HG03460 (cell line): ENCODE results near the gene USP36.
"Not testable (repeated sequence)": the region's sequence is repeated elsewhere in the genome, so short reads cannot be mapped to it uniquely, and the experiment has no call there.

Experiments
- ATAC-seq: cut with Tn5 transposase; IDR thresholded peaks from one replicate; pipeline ENCODE4 v1.9.1; 2021; ENCODE audit not compliant: unreplicated experiment

Gene USP36

GRCh38 chr17:78794399-78794798, 46.2 kb downstream of the USP36 start:
- ATAC-seq, result no peak

GRCh38 chr17:78793968-78794367, 46.6 kb downstream of the USP36 start:
- ATAC-seq, result no peak

GRCh38 chr17:78793415-78793814, 47.2 kb downstream of the USP36 start:
- no peak for ATAC-seq

- ATAC-seq, result no peak
Observed at GRCh38 chr17:78791840-78792709, 48.5 kb downstream of the USP36 start.

GRCh38 chr17:78790552-78790951, 50.1 kb downstream of the USP36 start:
- ATAC-seq, result no peak

GRCh38 chr17:78789663-78790181, 50.9 kb downstream of the USP36 start:
- no peak for ATAC-seq

- no peak for ATAC-seq
Observed at GRCh38 chr17:78789149-78789662, 51.4 kb downstream of the USP36 start.

GRCh38 chr17:78788451-78788850, 52.2 kb downstream of the USP36 start:
- no peak for ATAC-seq

- no peak for ATAC-seq
Observed at GRCh38 chr17:78787444-78787843, 53.2 kb downstream of the USP36 start.

- ATAC-seq, result no peak
Observed at GRCh38 chr17:78785663-78786057, 55.0 kb downstream of the USP36 start.

GRCh38 chr17:78785011-78785662, 55.5 kb downstream of the USP36 start:
- ATAC-seq, result no peak

GRCh38 chr17:78784352-78784751, 56.3 kb downstream of the USP36 start:
- ATAC-seq, result no peak

GRCh38 chr17:78783711-78784324, 56.8 kb downstream of the USP36 start:
- no peak for ATAC-seq

GRCh38 chr17:78781893-78782304, 58.7 kb downstream of the USP36 start, which contains the start of gene CYTH1:
TSS of gene CYTH1 (minus strand) at chr17:78782273. CDS start at chr17:78782223, 50 bp downstream.
- no peak for ATAC-seq

GRCh38 chr17:78781104-78781892, 59.3 kb downstream of the USP36 start:
- no peak for ATAC-seq

GRCh38 chr17:78780335-78780734, 60.3 kb downstream of the USP36 start:
- ATAC-seq, result no peak

- no peak for ATAC-seq
Observed at GRCh38 chr17:78779850-78780249, 60.8 kb downstream of the USP36 start.

- not testable (repeated sequence) for ATAC-seq
Observed at GRCh38 chr17:78779286-78779651, 61.3 kb downstream of the USP36 start.

GRCh38 chr17:78777881-78778280, 62.7 kb downstream of the USP36 start:
- no peak for ATAC-seq

GRCh38 chr17:78774956-78775571, 65.5 kb downstream of the USP36 start:
- peak; percentile 50 for ATAC-seq
